A204.1 (cell line): Measurements from ENCODE around the gene CREG2.

Experiments
- FAIRE-seq: peaks from 2 replicates; lab custom pipeline; 2012; peaks lifted over from hg19 to GRCh38; lab: Jason Lieb, UNC

Gene CREG2, protein sequence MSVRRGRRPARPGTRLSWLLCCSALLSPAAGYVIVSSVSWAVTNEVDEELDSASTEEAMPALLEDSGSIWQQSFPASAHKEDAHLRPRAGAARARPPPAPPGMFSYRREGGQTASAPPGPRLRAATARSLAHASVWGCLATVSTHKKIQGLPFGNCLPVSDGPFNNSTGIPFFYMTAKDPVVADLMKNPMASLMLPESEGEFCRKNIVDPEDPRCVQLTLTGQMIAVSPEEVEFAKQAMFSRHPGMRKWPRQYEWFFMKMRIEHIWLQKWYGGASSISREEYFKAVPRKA

DNA sequence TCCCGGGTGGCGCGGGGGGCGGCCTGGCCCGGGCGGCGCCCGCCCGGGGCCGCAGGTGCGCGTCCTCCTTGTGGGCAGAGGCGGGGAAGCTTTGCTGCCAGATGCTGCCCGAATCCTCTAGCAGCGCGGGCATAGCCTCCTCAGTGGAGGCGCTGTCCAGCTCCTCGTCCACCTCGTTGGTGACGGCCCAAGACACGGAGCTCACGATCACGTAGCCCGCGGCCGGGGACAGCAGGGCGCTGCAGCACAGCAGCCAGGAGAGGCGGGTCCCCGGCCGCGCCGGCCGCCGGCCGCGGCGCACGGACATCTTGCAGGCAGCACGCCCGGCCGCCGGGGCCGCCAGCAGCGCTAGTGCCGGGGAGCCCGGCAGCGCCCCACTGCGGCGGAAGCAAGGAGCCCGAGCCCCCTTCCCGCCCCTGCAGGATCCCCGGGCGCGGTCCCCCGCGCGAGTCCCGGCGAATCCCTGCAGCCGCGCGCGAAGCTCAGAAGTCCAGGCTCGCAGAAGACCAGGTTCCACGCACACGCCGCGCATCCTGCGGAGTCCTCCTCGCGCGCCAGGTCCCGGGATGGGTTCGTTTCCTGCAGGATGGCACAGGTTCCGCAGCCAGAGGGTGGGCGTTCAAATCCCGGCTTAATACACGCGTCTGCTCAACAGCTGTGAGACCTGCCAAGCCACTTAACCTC lies at the start of gene CREG2:
TSS of gene CREG2 (minus strand) at position 353 of the 684 bp plus-strand sequence. CDS start at position 307, 46 bp downstream.
- FAIRE-seq = no peak

DNA sequence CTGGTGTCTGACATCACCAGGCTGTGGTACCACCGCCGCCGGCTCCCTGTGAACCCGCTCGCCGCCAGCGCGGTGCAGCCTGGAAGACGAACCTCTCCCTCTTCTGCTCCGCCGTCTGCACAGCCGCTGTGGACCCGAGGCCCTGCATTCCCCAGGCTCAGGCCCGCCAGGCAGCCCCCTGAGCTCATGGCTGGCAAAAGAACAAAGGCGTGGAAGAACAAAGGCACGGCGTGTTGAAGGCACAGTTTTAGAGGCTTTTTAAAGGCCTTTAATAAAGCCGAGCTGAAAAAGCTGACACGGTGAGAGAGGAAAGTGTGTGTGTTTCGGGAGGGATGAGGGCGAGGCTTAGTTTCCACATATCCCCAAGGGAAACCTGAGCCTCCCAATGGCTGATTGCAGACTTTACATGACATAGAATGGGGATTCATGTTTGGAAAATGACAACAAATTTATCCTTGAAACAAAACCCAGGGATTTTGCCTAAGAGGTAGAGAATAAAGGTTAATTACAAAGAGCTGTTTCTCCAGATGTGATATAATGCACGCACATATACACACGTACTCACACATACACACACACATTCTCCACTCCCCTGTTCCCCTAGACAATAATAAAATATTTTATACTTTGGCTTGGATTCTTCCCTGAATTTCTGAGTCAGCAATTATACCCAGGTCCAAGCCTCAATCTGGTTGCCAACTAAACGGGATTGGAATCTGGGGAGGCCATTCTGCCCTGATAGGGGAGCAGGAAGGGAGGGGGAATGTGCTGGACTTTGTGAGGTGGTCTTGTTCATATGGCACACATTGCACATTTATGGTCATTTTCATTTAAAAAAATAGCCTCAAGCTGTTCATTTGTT lies 47.9 kb upstream of the CREG2 start:
- no peak for FAIRE-seq

DNA sequence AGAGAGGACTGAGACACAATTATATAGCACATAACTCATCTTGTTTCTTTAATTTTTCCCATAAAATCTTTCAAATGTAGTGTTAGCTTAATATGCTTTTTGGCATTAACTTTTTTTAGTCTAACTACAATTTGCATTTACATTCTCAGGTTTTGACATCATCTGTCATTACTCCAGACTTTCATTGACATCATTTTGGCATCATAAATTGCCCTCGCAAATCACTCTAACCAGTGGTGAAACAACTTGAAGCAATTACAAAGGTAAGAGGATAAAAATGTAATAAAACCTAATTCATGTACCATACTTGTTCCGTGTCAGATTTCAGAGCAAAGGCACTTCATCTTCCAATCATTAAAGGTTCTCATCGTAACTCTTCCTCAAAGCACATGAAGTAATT lies 46.2 kb upstream of the CREG2 start:
- FAIRE-seq = no peak

DNA sequence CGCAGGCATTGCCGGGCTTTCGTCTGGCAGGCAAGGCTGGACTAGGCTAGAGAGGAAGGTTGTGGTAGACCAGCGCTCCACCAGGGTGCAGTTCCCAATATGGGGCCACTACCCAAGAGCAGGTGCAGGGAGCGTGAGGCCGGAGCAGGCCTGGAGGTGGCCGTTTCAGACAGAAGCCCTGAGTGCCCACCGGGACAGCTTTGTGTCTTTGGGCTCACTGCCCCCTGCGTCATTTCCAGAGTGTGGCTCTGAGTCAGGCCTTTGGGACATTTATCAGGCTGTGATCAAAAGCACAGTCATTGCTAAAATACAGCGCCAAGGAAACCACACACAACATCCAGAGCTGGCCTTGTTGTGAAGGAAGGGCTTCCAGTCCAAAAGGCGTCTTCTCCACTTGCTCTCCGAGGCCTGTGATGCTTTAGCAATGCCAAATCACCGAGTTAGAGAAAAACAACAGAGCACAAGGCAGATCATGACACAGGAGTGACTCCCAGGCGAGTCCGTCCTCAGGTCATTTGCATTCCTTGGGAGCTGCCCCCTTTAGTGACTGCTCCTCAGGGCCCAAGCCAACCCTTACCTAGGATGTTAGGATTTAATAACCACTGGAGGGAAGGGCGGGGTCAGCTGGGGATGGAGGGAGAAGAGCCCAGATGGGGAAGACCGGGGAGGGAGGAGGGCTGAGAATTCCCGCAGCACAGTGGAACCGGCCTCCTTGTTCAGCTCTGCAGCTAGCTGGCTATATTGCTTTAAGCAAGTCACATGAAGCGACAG lies 45.3 kb upstream of the CREG2 start:
- no peak for FAIRE-seq

DNA sequence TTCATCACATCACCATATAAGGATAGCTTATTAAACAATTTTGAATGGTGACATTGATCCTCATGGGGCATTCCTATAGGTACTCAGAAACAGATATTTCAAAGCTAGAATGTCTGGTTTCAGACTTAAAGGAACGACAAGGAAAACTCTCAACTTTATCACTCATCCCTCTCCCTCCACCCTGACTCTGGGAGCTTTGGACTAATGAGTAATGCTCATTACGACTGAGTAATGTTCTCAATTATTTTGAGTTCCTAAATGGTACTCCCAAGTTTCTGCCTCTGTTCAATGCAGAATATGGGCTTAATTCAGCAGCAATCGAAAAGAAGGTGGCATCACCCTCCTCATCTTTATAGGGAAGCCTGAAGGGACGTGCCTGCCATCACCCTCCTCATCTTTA lies 44.2 kb upstream of the CREG2 start:
- FAIRE-seq = no peak

DNA sequence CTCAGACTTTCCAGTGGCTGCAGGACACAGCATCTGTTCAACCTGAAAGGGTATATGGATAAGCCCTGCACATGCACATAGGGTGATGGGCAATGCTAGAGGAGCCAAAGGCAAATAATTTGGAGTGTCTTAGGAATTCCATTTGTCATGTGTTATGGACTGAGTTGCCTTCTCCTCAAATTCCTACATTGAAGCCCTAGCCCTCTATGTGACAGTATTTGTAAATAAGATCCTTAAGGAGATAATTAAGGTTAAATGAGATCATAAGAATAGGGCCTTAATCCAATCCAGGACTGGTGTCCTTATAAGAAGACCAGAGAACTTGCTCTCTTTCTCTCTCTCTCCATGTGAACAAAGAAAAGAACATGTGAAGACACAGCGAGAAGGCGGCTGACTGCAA lies 42.9 kb upstream of the CREG2 start:
- no peak for FAIRE-seq

DNA sequence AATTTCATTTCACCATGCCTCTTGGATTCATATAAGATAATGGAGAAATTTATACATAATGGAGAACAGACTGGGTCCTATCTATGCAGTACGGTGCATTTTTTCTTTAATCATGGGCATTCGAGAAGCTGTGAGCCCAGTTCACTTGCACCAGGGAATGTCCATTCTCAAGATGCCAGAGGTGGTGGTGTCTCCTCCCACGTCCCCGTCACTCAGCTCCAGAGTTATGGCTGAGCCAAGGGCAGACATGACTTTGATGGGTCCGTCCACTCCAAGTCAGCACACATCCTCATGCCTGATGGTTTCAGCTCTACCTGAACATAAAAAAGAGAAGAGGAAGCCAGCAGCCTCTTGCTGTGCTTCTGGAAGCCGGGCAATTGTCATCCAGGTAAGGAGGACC lies 42.1 kb upstream of the CREG2 start:
- no peak for FAIRE-seq

DNA sequence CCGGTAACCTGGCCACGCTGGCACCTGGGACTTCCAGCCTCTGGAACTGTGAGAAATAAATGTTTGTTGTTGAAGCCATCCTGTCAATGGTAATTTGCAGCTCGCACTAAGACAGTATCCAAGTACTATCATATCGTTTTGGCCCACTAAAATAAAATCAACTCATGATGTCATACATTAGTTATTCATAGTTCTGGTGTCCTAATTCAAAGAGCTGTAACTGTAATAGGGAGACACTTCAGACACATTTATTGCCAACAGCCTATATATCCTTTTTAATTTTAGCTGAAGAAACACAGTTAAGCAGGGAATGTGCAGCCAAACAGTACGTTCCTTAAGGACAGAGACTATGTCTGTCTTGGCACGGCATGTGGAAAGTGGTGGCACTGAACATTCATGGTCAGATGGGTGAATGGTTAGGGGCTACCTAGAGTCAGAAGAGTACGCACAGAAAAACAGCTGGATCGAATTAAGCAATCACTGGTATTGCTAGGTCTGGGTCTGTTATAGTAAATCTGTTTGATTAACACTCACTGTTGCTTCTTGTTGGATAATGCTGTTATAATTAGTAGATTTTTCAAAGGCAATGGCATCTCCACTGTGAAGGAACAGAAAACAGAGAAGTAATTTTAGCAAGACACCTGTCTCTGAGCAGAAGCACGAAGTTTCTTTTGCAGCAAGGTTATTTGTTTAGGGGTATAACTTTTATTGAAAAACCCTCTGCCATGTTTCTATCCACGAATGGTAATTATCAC lies 41.3 kb upstream of the CREG2 start:
- FAIRE-seq = no peak

DNA sequence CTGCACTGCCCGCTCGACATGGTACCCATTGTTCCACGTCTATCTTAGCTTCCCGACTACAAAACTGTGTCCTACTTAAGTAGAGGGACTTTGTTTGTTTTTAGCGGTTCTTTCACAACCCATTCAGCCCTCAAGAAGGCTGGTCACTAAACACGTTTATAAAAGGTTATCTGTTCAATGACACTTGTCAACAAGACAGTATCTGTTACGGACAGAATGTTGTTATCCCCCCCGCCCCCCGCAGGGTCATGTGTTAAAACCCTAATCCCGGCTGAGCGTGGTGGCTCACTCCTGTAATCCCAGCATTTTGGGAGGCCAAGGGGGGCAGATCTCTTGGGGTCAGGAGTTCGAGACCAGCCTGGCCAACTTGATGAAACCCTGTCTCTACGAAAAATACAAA lies 40.4 kb upstream of the CREG2 start:
- FAIRE-seq = no peak

DNA sequence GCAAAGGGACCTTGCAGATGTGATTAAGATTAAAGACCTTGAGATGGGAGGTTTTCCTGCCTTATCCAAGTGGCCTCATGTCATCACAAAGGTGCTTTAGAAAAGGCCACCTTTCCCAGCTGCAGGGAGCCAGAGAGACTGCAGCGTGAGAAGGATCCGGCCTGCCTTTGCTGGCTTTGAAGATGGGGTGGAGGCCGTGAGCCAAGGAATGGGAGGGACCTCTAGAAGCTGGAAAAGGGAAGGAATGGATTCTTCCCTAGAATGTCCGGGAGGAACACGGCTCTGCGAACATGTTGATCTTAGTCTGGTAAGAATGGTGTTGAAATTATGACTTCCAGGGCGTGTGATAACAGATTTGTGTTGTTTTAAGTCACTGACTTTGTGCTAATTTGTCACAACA lies 39.9 kb upstream of the CREG2 start:
- no peak for FAIRE-seq

DNA sequence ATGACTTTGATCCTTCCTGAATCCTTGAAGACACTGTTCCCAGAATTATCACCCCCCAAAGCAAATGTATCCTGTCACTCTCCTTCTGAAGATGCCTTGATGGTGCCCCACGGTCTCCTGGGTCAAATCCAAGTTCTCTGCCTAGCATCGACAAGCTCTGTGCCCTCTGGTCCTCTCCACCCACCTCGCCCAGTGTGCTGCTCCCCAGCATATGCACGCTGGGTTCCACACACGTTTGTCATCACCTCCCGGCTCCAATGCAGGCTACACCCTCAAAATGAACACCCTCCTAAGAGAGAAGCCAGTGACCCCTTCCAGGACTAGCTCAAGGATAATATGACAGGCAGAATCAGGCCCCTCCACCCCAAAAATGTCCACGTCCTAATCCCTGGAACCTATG lies 39.5 kb upstream of the CREG2 start:
- no peak for FAIRE-seq

DNA sequence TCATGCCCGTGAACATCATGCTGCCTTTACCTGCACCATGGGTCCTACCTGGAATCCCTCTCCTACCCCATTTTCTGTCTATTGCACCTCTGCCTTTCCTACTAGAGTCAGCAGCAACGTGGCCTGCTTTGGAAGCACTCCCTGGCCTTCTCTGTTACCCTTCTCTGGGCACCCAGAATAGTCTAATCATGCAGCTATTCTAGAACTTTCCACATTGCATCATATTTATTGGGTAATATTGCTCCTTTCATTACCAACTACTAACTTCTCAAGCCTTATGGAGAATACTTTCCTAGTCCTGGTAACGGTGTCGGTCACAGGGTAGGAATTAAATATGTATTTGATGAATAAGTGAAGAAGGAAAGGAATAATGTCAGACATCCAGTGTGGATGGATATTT lies 33.3 kb upstream of the CREG2 start:
- no peak for FAIRE-seq

DNA sequence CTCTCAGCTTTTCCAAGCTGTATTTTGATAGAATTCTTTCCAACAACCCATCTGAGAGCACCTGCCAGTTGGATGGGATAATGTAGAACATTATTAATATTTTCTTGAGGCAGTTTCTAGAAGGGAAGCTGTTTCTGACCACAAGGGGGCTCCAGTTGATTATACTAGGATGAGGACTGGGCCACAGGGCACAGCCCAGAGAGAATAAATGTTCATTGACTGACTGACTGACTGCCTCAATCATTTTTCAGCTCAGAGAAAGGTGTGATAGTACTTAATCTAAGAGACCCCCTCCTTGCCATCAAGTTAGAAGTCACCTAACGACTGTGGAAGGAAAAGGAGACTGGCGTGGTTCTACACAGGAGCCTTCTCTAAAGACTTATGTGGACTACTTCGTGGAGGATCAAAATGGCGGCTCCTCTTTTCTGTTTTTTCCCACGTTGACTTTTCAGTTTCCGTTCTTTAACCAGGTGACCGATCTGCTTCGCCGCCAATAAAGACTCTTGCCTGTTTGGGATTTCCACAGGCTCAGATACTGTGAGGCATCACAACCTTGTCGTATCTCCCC lies 31.9 kb upstream of the CREG2 start:
- FAIRE-seq = peak; percentile 61

DNA sequence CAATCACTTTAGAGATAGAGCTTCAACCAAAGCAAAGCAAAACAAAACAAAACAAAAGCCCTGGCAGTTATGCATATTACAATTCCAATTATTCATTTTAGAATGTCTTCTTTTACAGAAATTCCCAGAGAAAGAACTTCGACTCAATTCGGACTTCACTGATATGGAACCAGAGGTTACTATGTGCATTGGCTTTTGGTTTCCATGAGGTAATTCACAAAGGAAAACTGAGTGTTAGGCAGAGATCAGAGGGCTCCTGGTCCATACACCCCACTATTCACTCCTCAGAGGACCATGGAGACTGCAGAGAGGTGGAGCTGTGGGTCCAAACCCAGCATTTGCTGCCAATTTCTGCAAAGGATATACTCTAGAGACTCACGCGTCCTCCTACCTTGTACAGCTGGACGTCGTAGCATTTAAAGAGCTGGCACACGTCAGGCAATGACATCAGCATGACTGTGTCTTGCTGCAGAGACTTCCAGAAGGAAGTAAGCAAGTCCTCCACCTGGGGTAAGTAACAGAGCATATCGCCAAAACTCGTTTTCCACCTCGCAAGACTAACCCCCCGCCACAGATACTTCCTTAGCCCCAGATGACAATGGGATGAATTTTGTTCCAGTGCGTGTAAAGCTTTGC lies 31.3 kb upstream of the CREG2 start:
- FAIRE-seq = no peak

DNA sequence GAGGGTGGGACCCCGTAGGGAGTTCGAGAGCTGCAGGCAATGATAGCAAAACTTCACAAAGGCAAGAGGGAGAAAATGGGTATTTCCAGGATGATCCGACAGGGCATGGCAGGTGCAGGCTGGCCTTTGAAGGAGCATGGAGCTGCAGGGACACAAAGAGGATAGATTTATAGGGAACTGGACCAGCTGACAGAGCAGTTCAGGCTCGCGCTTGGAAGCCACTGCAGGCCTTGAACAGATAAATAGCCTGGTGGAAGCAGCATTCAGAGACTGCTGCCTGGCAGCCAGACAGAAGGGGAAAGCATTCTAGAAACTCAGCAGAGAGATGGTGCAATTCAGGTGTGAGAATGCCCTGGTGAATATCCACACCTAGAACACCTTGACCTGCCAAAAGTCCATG lies 29.3 kb upstream of the CREG2 start:
- FAIRE-seq = no peak

DNA sequence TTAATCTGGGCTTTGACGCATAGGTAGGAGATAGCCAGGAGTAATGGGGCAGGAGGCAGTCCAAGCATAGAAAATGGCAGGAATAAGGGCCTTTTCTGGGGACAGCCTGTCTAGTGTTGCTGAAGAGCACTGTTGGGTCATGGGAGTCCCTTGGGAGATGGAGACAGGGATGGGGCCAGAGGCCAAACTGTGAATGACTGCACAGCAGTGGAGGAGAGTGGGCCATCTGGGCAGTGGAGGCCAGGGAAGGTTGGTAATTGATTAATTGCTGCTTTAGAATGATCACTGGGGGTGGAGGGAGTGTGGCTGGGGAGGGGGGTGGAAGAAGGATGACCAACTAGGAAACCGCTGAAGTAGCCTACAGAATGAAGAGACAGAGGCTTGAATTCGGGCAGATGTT lies 28.6 kb upstream of the CREG2 start:
- FAIRE-seq = no peak

DNA sequence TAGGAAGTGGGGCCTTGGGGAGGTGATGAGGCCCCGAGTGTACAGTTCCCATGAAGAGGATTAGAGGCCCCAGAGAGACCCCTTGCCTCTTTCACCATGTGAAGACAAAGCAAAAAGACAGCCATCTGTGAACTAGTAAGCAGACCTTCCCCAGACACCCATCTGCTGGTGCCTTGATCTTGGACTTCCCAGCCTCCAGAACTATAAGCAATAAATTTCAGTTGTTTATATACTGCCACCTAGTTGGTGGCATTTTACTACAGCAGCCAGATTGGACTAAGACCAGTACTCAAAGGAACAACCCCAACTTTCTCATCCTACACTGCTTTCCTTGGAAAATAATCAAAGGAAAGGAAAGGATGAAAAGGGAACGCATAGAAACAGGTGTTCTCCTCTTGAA lies 27.9 kb upstream of the CREG2 start:
- no peak for FAIRE-seq

DNA sequence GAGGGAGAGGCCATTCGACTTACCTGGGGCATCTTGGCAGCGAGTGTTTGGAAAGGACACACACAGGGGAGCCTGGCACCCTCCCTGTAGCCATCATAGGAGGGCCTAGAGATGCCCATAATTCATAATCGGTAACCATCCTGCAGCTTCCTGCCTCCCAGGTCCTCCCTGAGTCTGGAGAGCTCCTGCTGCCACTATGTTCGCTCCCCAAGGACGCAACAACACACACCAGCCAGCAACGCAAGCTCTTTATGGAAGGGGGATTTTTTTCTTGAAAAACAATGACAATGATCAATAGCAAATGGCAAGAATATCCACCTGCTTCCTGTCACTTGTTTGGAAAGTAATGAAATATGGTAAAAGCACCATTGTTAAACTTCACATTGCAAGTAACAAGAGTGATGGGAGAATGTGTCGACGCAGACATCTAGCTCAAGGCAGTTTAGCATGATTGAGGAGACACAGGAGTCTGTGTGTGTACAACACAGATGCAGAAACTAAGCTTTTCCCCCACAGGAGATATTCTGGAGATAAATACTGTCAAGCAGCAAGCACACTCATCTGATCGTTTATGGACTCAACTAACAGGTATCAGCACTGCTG lies 24.9 kb upstream of the CREG2 start:
- no peak for FAIRE-seq

DNA sequence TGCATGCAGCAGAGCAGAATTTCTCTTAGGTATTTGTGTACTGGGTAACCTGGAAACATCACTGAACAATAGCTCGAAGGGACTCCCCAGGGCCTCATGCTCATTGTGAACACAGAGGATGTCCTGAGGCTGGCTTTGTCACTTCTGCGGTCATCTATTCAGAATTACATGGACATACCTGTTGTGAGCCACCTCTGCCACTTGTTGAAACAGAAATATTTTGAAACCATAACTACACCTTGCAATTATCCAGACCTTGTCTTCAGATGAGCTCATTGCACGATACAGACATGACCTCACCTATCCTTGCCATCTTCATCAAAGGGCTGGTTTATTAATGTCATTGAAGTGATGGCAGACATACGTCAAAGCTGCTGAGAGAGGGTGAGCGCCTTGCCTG lies 23.4 kb upstream of the CREG2 start:
- no peak for FAIRE-seq

DNA sequence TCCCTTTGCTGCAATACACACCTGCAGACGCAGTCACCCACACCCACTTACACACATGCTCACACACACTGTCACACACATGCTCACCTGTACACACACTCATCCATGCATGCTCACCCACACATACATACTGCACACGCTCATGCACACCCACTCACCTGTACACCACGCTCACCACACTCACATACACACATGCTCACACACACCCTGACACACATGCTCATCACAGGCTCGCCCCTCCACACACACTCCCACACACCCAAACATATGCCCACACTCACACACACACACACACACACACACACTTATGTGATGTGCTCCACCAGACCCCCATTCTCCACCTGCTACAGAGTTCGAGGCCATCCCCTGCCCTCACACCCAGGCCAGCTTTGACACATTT lies 22.8 kb upstream of the CREG2 start:
- no peak for FAIRE-seq
